ENCODE measurements around the gene USP37. TPM values are rescaled to one million over a fixed set of nuclear protein-coding genes. Genes with fewer than 3 reads are reported as not detected.

Gene USP37
- total RNA-seq, 1 experiment from 2014 or later, result 11.6 TPM

GRCh38 chr2:218448934-218449333 is 119.2 kb downstream of the USP37 start:
- Histone ChIP-seq H3K4me2 (ENCODE audit: low read length) (peak overlapping the region; percentile 25), H3K9me3 (ENCODE audit: low read length) (no peaks in the 10 kb centered on the region), H3F3A (ENCODE audit: low read length, unreplicated experiment) (peaks cover 4% of the 10 kb centered on the region), H2AFZ (ENCODE audit: low read length) (no peak overlapping the region), H4K20me1 (ENCODE audit: low read length) (no peaks in the 10 kb centered on the region), H3K4me1 (ENCODE audit: insufficient read depth, low read length) (peaks cover 39% of the 10 kb centered on the region), H3K79me2 (ENCODE audit: low read length) (no peaks in the 10 kb centered on the region), H3K27me3 (ENCODE audit: low read length) (no peaks in the 10 kb centered on the region), H3K27ac (ENCODE audit: low read length) (no peak overlapping the region; the same call in 1 of the 2 replicates), H3K9ac (ENCODE audit: low read length) (no peak overlapping the region), H3K36me3 (ENCODE audit: low read depth, low read length) (peaks cover 9% of the 10 kb centered on the region; the same call in 1 of the 2 replicates), H3K9me2 (replicated peaks; ENCODE audit: low read length) (no peaks in the 10 kb centered on the region), H3K4me3 (ENCODE audit: low read length) (no peak overlapping the region)
- POLR2A ChIA-PET (ENCODE audit: unreplicated experiment), result no interaction called here
- BruUV-seq (replicated peaks), result no TSS peak
- CTCF ChIA-PET, result interaction anchor here (0.6 kb wide), 1 partner anchor 13 kb away, joined by 4 read pairs; no protein-coding TSS in a partner anchor
- DNase-seq (peak; percentile 89), ATAC-seq (peak; percentile 65)
- intact Hi-C loops (cut with micrococcal nuclease), result no loop called here
- TF ChIP-seq CTCF (conservative IDR thresholded peaks at IDR 0.05; ENCODE audit: low read depth, low read length) (no peak), EZH2 (IDR thresholded peaks at IDR 0.05; ENCODE audit: low read length, unreplicated experiment) (no peak), EZH2phosphoT487 (IDR thresholded peaks at IDR 0.05; ENCODE audit: borderline replicate concordance, low read length) (no peak)

GRCh38 chr2:218447072-218447471 is 121.1 kb downstream of the USP37 start:
- ChIA-PET CTCF (no interaction called here), POLR2A (ENCODE audit: unreplicated experiment) (no interaction called here)
- DNase-seq (no peak), ATAC-seq (no peak)
- Histone ChIP-seq H4K20me1 (ENCODE audit: low read length) (no peaks in the 10 kb centered on the region), H2AFZ (ENCODE audit: low read length) (no peak overlapping the region), H3K4me2 (ENCODE audit: low read length) (no peak overlapping the region), H3K27ac (ENCODE audit: low read length) (no peak overlapping the region), H3K9me3 (ENCODE audit: low read length) (no peaks in the 10 kb centered on the region), H3K9me2 (replicated peaks; ENCODE audit: low read length) (no peaks in the 10 kb centered on the region), H3K27me3 (ENCODE audit: low read length) (no peaks in the 10 kb centered on the region), H3K79me2 (ENCODE audit: low read length) (no peaks in the 10 kb centered on the region), H3K9ac (ENCODE audit: low read length) (no peak overlapping the region), H3F3A (ENCODE audit: low read length, unreplicated experiment) (peaks cover 4% of the 10 kb centered on the region), H3K36me3 (ENCODE audit: low read depth, low read length) (no peaks in the 10 kb centered on the region), H3K4me3 (ENCODE audit: low read length) (no peak overlapping the region), H3K4me1 (ENCODE audit: insufficient read depth, low read length) (peaks cover 39% of the 10 kb centered on the region)
- no TSS peak for BruUV-seq (replicated peaks)
- no peak for TF ChIP-seq EZH2phosphoT487 (IDR thresholded peaks at IDR 0.05; ENCODE audit: borderline replicate concordance, low read length)
- no peak for TF ChIP-seq EZH2 (IDR thresholded peaks at IDR 0.05; ENCODE audit: low read length, unreplicated experiment)
- no peak for TF ChIP-seq CTCF (conservative IDR thresholded peaks at IDR 0.05; ENCODE audit: low read depth, low read length)
- intact Hi-C loops (cut with micrococcal nuclease), result no loop called here

GRCh38 chr2:218446547-218446946 is 121.6 kb downstream of the USP37 start:
- TF ChIP-seq EZH2 (IDR thresholded peaks at IDR 0.05; ENCODE audit: low read length, unreplicated experiment), result no peak
- no peak for TF ChIP-seq EZH2phosphoT487 (IDR thresholded peaks at IDR 0.05; ENCODE audit: borderline replicate concordance, low read length)
- no peak for TF ChIP-seq CTCF (conservative IDR thresholded peaks at IDR 0.05; ENCODE audit: low read depth, low read length)
- H3K4me3 ChIP-seq (ENCODE audit: low read length), result no peak overlapping the region
- ATAC-seq (no peak), DNase-seq (no peak)
- no peak overlapping the region for H3K9ac ChIP-seq (ENCODE audit: low read length)
- no peak overlapping the region for H3K27ac ChIP-seq (ENCODE audit: low read length)
- no peak overlapping the region for H3K4me2 ChIP-seq (ENCODE audit: low read length)
- H2AFZ ChIP-seq (ENCODE audit: low read length), result no peak overlapping the region
- H3K36me3 ChIP-seq (ENCODE audit: low read depth, low read length), result no peaks in the 10 kb centered on the region
- H3K9me2 ChIP-seq (replicated peaks; ENCODE audit: low read length), result no peaks in the 10 kb centered on the region
- no peaks in the 10 kb centered on the region for H3K9me3 ChIP-seq (ENCODE audit: low read length)
- CTCF ChIA-PET, result no interaction called here
- POLR2A ChIA-PET (ENCODE audit: unreplicated experiment), result no interaction called here
- no peaks in the 10 kb centered on the region for H4K20me1 ChIP-seq (ENCODE audit: low read length)
- BruUV-seq (replicated peaks), result no TSS peak
- intact Hi-C loops (cut with micrococcal nuclease), result no loop called here
- no peaks in the 10 kb centered on the region for H3K79me2 ChIP-seq (ENCODE audit: low read length)
- peaks cover 39% of the 10 kb centered on the region for H3K4me1 ChIP-seq (ENCODE audit: insufficient read depth, low read length)
- H3K27me3 ChIP-seq (ENCODE audit: low read length), result no peaks in the 10 kb centered on the region
- peaks cover 4% of the 10 kb centered on the region for H3F3A ChIP-seq (ENCODE audit: low read length, unreplicated experiment)
